ENCODE data around the gene CPSF4L. TPM values are rescaled to one million over a fixed set of nuclear protein-coding genes. Genes with fewer than 3 reads are reported as not detected.

CPSF4L gene
- total RNA-seq, 6 experiments from 2014 or later = not detected

DNA sequence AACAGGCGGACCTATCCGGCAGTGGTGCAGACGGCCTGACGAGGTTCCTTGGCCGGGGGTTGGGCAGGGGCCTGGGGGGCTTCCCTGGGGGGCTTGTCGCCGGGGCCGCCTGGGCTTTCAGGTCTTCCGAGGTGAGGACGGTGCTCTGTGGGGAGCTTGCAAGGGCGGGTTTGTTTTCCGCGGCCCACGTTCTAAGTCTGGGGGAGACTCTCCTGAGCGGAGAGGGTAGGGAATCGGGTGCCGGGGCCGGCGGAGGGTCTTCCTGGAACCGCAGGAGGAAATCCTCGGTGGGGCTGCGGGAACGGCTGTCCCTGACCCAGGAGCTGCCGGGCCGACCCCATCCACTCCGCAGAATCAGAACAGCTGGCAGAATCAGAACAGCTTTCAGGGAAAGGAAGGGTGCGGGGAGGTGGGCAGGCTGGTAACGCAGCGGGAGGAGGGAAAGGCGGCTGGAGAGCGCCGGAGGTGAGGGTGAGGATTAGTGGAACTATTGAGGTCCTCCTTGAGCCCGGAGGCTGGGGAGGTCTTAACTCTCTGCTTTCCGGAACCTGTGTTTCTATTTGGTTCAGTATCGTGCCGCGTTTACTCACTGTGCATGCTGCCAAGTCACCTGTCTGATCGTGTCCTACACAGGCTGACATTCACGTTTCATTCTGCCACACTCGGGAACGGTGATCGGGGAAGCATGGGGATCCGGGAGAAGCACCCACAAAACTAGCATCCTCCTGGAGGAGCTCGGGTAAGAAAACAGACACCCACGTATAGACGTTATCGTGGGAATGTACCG is 28.9 kb downstream of the CPSF4L start:
- intact Hi-C loops (cut with DNase I) = loop anchor here in 1 of 2 donors (5.0 kb wide), 1 partner anchor 35 kb away; no protein-coding TSS in a partner anchor
- no peaks in the 10 kb centered on the region for H3K9me3 ChIP-seq
- H3K4me1 ChIP-seq = peaks cover 0 to 26% (median 12%) of the 10 kb centered on the region in 4 donors
- TF ChIP-seq, protein P1, sequence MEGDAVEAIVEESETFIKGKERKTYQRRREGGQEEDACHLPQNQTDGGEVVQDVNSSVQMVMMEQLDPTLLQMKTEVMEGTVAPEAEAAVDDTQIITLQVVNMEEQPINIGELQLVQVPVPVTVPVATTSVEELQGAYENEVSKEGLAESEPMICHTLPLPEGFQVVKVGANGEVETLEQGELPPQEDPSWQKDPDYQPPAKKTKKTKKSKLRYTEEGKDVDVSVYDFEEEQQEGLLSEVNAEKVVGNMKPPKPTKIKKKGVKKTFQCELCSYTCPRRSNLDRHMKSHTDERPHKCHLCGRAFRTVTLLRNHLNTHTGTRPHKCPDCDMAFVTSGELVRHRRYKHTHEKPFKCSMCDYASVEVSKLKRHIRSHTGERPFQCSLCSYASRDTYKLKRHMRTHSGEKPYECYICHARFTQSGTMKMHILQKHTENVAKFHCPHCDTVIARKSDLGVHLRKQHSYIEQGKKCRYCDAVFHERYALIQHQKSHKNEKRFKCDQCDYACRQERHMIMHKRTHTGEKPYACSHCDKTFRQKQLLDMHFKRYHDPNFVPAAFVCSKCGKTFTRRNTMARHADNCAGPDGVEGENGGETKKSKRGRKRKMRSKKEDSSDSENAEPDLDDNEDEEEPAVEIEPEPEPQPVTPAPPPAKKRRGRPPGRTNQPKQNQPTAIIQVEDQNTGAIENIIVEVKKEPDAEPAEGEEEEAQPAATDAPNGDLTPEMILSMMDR (IDR thresholded peaks at IDR 0.05) = no peak
- no peak for TF ChIP-seq POLR2A (IDR thresholded peaks at IDR 0.05)
- no peaks in the 10 kb centered on the region for H3K27me3 ChIP-seq
- WGBS (ENCODE audit: insufficient coverage, low coverage, low lambda C conversion rate, missing lambda C conversion rate) = 1% methylated on average over 29 of the region's 48 CpGs
- peak overlapping the region; percentile 85 to 99 (median 98) for H3K4me3 ChIP-seq
- peaks cover 0 to 16% (median 2%) of the 10 kb centered on the region in 4 donors for H3K36me3 ChIP-seq
- DNase-seq = peak; percentile 39 to 68 (median 56)
- ATAC-seq = peak; percentile 23 to 47 (median 30)
- peak overlapping the region; percentile 68 to 80 (median 76) for H3K27ac ChIP-seq

DNA sequence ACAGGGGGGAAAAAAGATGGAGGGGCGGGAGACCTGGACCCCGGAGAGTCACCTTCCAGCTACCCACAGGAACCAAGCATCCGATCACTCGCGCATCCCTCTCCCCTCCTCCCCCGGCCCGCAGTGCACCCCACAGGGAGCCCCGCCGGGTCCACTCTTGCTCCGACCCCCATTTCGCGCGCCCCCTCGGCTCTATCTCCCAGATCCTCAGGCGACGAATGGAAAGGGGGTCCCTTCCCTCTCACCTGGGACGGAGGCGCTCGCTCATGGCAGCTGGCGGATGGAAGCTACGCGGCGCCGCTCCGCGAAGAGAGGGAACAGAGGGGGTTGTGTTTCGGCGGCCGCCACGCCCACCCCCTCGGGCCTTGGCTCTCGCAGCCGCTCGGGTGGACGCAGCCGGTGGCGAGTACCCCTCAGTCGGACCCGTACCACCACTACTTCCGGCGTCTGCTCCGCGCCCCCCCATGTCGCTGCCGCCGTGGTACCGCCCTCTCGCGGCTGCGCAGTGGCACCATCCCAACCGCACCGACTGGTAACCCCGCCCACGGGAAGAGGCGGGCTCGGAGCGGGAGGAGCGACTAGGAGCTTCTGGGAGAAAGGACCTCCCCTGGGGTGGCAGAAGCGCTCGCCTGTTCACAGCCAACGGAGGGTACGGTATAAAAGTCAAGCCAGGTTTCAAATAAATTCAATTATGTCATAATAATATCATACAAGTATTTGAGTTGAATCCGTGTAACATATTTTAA is 29.7 kb downstream of the CPSF4L start:
- peak; percentile 95 to 98 (median 98) for ATAC-seq
- DNase-seq = peak; percentile 98
- WGBS (ENCODE audit: insufficient coverage, low coverage, low lambda C conversion rate, missing lambda C conversion rate) = 0% methylated on average over 4 of the region's 63 CpGs
- peak overlapping the region; percentile 85 to 99 (median 98) for H3K4me3 ChIP-seq
- intact Hi-C loops (cut with DNase I) = loop anchor here in 1 of 2 donors (5.0 kb wide), 1 partner anchor 35 kb away; no protein-coding TSS in a partner anchor
- H3K4me1 ChIP-seq = peaks cover 0 to 26% (median 12%) of the 10 kb centered on the region in 4 donors
- H3K27ac ChIP-seq = peak overlapping the region; percentile 68 to 80 (median 76)
- H3K36me3 ChIP-seq = peaks cover 0 to 16% (median 1%) of the 10 kb centered on the region in 4 donors
- TF ChIP-seq POLR2A (IDR thresholded peaks at IDR 0.05) = peak; percentile 83
- TF ChIP-seq, protein P1 (IDR thresholded peaks at IDR 0.05) = peak in 3 of 4 donors; percentile 24 to 49 (median 31)
- H3K9me3 ChIP-seq = no peaks in the 10 kb centered on the region
- H3K27me3 ChIP-seq = no peaks in the 10 kb centered on the region

DNA sequence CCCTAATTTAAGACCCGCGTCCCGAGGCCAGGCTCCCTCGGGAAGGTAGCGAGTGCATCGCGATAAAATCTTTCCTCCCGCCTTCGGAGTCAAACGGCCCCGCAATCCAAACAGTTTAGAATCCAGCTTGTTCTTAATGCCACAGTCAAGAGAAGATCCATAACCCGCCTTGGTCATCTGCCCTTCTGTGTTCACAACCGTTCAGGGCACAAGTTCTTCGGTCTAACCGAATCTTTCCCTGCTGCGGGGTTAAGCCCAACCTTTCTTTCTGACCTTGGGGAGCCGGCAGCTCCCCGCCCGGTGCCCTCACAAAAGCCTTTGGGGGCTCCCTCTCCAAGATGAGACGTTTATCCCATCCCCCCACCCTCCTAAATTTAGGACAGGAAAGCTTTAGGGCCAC is 30.3 kb downstream of the CPSF4L start:
- ATAC-seq (peak in 2 of 4 donors; percentile 1 to 9), DNase-seq (no peak)
- peaks cover 0 to 12% (median 1%) of the 10 kb centered on the region in 4 donors for H3K36me3 ChIP-seq
- TF ChIP-seq, protein P1 (IDR thresholded peaks at IDR 0.05) = no peak
- no peak for TF ChIP-seq POLR2A (IDR thresholded peaks at IDR 0.05)
- H3K27ac ChIP-seq = peak overlapping the region in 1 of 3 donors; percentile 76
- H3K27me3 ChIP-seq = no peaks in the 10 kb centered on the region
- H3K4me1 ChIP-seq = peaks cover 0 to 26% (median 12%) of the 10 kb centered on the region in 4 donors
- H3K9me3 ChIP-seq = no peaks in the 10 kb centered on the region
- peak overlapping the region; percentile 85 to 99 (median 98) for H3K4me3 ChIP-seq
- 0% methylated on average over 20 of the region's 20 CpGs for WGBS (ENCODE audit: insufficient coverage, low coverage, low lambda C conversion rate, missing lambda C conversion rate)
- intact Hi-C loops (cut with DNase I) = loop anchor here in 1 of 2 donors (5.0 kb wide), 1 partner anchor 34 kb away; no protein-coding TSS in a partner anchor

DNA sequence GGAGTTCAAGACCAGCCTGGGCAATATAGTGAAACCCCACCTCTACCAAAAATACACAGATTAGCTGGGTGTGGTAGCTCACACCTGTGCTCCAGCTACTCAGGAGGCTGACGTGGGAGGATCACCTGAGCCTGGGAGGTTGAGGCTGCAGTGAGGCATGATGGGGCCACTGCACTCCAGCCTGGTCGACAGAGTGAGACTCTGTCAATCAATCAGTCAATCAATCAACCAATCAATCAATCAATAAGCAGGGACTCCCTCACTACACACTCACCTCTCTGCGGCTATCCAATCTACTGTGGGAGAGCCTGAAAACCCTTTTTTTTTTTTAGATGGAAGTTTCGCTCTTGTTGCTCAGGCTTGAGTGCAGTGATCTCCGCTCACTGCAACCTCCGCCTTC is 31.6 kb downstream of the CPSF4L start:
- Histone ChIP-seq H3K4me1 (peaks cover 0 to 26% (median 12%) of the 10 kb centered on the region in 4 donors), H3K27ac (no peak overlapping the region), H3K9me3 (no peaks in the 10 kb centered on the region), H3K36me3 (no peaks in the 10 kb centered on the region), H3K27me3 (no peaks in the 10 kb centered on the region), H3K4me3 (no peak overlapping the region)
- WGBS (ENCODE audit: insufficient coverage, low coverage, low lambda C conversion rate, missing lambda C conversion rate) = 100% methylated on average over 4 of the region's 6 CpGs
- no peak for DNase-seq
- ATAC-seq = no peak
- intact Hi-C loops (cut with DNase I) = loop anchor here in 1 of 2 donors (5.0 kb wide), 1 partner anchor 33 kb away; no protein-coding TSS in a partner anchor
- no peak for TF ChIP-seq POLR2A (IDR thresholded peaks at IDR 0.05)
- TF ChIP-seq, protein P1 (IDR thresholded peaks at IDR 0.05) = no peak

Data from right lobe of liver (tissue), 6 donors.